HG02981 (cell line): ENCODE data around the gene TXNL1.
"Not testable (repeated sequence)": the region's sequence is repeated elsewhere in the genome, so short reads cannot be mapped to it uniquely, and the experiment has no call there.

Experiments
- ATAC-seq: cut with Tn5 transposase; IDR thresholded peaks from one replicate; pipeline ENCODE4 v1.9.1; 2021; ENCODE audit warnings: mild to moderate bottlenecking, moderate library complexity; ENCODE audit not compliant: unreplicated experiment

The TXNL1 gene

GRCh38 chr18:56638232-56639103 lies at the start of gene TXNL1:
Gene TXNL1 (minus strand): TSS chr18:56638592. CDS start chr18:56638440, 152 bp downstream.
- peak; percentile 97 for ATAC-seq

- ATAC-seq, result no peak
These were observed 45.9 kb upstream of the TXNL1 start for GRCh38 chr18:56684277-56684676.

GRCh38 chr18:56678836-56679565 lies 40.6 kb upstream of the TXNL1 start:
- no peak for ATAC-seq

- no peak for ATAC-seq
These were observed 38.2 kb upstream of the TXNL1 start for GRCh38 chr18:56676639-56677038.

- no peak for ATAC-seq
These were observed 34.6 kb upstream of the TXNL1 start for GRCh38 chr18:56672981-56673380.

- no peak for ATAC-seq
These were observed 34.0 kb upstream of the TXNL1 start for GRCh38 chr18:56672391-56672790.

GRCh38 chr18:56662902-56663301 lies 24.5 kb upstream of the TXNL1 start:
- no peak for ATAC-seq

- ATAC-seq, result no peak
These were observed 24.1 kb upstream of the TXNL1 start for GRCh38 chr18:56662502-56662901.

GRCh38 chr18:56662063-56662408 lies 23.6 kb upstream of the TXNL1 start:
- ATAC-seq, result no peak

- ATAC-seq, result no peak
These were observed 23.1 kb upstream of the TXNL1 start for GRCh38 chr18:56661360-56662062.

GRCh38 chr18:56660655-56661054 lies 22.3 kb upstream of the TXNL1 start:
- ATAC-seq, result no peak

- ATAC-seq, result no peak
These were observed 20.7 kb upstream of the TXNL1 start for GRCh38 chr18:56659111-56659510.

GRCh38 chr18:56658261-56658660 lies 19.9 kb upstream of the TXNL1 start:
- ATAC-seq, result no peak

- ATAC-seq, result not testable (repeated sequence)
These were observed 15.9 kb upstream of the TXNL1 start for GRCh38 chr18:56654280-56654679.

- no peak for ATAC-seq
These were observed 14.4 kb upstream of the TXNL1 start for GRCh38 chr18:56652802-56653201.

- ATAC-seq, result no peak
These were observed 13.3 kb upstream of the TXNL1 start for GRCh38 chr18:56651771-56652092.

- ATAC-seq, result peak; percentile 95
These were observed 12.8 kb upstream of the TXNL1 start, which contains the start of gene WDR7 for GRCh38 chr18:56650944-56651770. Gene WDR7 (plus strand): TSS chr18:56651359. CDS start chr18:56672516, 21,157 bp downstream.

- ATAC-seq, result no peak
These were observed 11.6 kb upstream of the TXNL1 start for GRCh38 chr18:56649996-56650395.

GRCh38 chr18:56647951-56648893 lies 9.8 kb upstream of the TXNL1 start:
- ATAC-seq, result no peak

GRCh38 chr18:56647071-56647470 lies 8.7 kb upstream of the TXNL1 start:
- ATAC-seq, result peak; percentile 25
